ENCODE measurements around the gene THEMIS.
"Not testable (repeated sequence)": the region's sequence is repeated elsewhere in the genome, so short reads cannot be mapped to it uniquely, and the experiment has no call there.

THEMIS gene

DNA sequence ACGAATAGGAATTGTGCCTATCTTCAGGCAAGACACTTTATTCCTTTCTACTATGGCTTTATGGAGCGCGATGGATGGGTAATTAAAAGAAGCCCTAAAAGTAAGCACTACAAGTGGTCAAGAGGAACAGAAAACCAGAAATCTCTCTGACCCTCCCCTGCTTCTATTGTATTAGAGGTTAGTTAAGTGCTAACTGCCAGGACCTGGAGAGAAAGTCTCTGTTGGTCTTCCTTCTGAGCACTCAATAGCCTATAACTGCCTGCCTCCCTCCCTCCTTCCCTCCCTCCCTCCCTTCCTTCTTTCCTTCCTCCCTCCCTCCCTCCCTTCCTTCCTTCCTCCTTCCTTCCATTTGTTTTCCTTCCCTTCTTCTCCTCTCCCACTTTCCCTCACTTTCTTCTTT, 190.2 kb downstream of the THEMIS start:
- DNase-seq: no peak

DNA sequence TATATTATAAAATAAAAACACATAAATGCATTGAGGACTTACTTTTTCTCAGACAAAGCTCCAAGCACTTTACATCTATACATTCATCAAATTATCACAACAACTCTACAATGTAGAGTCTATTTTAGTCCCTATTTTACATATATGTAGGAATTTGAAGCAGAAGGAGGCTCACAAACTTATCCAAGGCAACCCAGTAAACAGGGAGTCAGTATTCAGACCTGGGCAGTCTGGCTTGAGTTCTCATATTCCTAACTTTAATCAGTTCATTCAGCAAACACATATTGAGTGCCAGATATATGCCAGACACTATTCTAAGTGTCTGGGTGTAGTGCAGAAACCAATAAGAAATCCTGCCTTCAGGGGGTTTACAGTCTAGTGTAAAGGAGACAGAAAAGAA, 194.6 kb downstream of the THEMIS start:
- no peak for DNase-seq

DNA sequence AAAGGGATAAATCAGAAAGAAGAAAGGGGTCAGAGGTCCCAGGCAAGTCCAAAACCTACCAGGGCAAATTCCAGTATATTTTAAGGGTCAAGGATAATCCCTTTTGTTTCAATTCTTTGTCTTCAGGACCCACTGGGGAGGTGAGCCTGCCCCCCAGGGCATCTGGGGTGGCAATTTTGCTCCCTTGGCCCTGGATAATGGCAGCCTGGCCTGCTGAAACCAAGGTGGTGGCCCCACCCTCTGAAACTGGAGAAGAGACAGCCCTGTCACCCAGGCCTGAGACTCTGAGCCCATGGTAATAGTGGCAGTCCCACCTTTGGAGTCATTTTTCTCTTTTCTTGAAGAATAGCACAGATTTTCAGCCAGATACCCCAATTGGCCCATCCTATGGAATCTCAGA, 205.8 kb downstream of the THEMIS start:
- DNase-seq: no peak

DNA sequence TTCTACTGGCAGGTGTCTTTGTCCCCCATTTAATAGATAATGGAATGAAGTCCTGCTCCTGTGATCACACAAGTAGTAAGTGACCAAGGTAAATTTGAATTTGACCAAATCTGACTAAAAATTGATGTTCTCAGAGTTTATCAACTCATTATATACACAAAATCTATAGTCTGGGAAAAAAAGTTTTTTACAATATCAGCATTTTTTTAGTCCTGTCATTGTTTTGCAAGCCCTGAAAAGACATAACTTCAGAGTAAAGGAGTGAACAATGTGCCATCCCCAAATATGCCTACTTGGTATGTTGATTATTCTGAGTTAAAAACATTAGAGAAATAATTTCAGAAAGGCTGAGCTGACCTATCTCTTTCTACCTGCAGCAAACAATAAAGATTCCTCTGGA, 209.7 kb downstream of the THEMIS start:
- no peak for DNase-seq

DNA sequence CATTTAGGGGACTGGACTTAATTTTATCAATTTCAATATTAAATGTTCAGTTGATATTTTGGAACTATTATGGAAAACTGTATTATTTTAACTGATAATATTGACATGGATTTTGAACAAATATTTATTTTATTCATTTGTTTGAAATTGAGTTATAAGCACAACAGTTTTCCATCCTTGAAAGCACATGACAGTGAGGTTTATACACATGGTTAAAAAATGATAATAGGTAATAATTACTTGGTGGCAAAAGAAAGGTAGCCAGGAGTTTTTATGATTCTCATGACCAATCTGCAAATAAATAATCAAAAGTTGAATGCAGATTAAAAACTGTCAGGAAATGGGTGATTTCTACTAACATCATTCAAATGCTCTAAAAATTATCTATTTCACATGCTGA, 210.3 kb downstream of the THEMIS start:
- DNase-seq: no peak

DNA sequence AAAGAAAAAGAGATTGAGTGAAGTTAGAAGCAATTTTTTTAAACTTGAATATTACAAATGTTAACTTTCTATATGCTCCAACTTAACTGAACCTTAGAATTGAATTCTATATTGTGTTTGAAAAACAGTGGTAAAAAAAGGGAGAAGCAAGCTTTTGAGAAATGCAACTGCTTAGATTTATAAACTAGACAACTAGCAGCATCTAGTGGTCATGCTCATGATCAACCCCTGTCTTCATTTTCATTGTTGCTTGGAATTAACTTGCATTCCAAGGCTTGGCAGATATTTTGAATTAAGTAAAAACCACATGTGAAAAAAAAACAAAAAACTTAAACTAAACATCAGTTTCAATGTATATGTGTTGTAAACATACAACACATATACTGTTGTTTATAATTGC, 210.8 kb downstream of the THEMIS start:
- no peak for DNase-seq

DNA sequence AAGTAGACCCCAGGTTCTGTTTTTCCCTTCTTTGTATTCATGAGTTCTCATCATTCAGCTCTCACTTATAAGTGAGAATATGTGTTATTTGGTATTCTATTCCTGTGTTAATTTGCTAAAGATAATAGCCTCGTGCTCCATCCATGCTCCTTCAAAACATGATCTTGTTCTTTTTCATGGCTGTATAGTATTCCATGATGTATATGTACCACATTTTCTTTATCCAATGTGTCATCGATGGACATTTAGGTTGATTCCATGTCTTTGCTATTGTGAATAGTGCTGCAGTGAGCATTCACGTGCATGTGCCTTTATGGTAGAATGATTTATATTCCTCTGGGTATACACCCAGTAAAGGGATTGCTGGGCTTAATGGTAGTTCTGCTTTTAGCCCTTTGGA, 213.4 kb downstream of the THEMIS start:
- not testable (repeated sequence) for DNase-seq

DNA sequence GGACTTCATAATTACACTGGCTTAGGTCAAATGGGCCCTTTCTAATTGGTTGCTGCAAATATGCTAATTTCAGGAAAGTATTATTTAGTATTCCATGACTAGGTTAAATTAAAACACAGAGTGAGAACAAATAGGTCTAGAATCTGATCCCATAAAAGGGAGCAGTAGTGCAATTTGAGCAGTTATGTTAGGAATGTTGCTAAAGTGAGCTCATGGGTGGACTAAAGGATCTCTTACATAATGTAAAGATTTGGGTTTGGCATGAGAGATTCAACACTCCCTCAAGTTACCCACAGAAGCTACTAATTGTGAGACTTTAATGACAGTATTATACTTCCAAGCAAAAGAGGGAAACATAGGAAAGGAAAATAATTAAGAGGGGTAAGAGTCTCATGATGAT, 214.8 kb downstream of the THEMIS start:
- DNase-seq: no peak

DNA sequence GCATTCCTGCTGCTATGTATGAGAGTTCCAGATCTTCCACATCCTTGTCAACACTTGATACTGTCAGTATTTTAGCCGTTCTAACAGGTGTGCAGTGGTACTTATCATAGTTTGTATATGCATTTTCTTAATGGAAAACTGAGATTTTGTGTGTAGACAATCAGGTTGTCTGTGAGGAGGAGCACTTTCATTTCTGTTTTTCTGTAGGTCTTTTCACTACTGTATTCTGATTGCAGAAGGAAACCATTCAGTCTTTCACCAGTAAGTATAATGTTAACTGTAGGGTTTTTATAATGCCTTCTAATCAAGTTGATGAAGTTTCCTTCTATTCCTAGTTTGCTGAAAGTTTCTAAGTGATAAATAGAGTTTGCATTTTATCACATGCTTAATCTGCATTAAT, 216.4 kb downstream of the THEMIS start:
- no peak for DNase-seq
